SU-DHL-6 (cell line): Measurements from ENCODE around the gene RASAL1.
"Not testable (repeated sequence)": the region's sequence is repeated elsewhere in the genome, so short reads cannot be mapped to it uniquely, and the experiment has no call there.

ENCODE experiments used
- H2AFZ ChIP-seq: fragments of 200-600 bp; sonication (generic); 2 replicates; pipeline ENCODE4 v1.6.1; 2014; ENCODE audit warnings: low read depth, mild to moderate bottlenecking, moderate library complexity, mixed read lengths, antibody characterized with exemption, low read length; ENCODE audit not compliant: severe bottlenecking
- H3F3A ChIP-seq: fragments of 200-600 bp; shearing (Covaris generic); 2 replicates; pipeline ENCODE4 v1.6.0; 2016; ENCODE audit warnings: antibody characterized with exemption, mild to moderate bottlenecking; ENCODE audit not compliant: insufficient read depth
- H3K27ac ChIP-seq: fragments of 200-600 bp; sonication (generic); 2 replicates; pipeline ENCODE4 v1.5.1; 2016; ENCODE audit warnings: low read depth, mild to moderate bottlenecking, low read length, moderate library complexity, mixed read lengths
- H3K27me3 ChIP-seq: fragments of 200-600 bp; sonication (generic), shearing (Covaris generic); 2 replicates; pipeline ENCODE4 v1.6.0; 2014; ENCODE audit warnings: mild to moderate bottlenecking, low read length
- H3K36me3 ChIP-seq: fragments of 200-600 bp; sonication (generic); 2 replicates; pipeline ENCODE4 v1.6.1; 2014; ENCODE audit warnings: mild to moderate bottlenecking, low read length, mixed read lengths
- H3K4me2 ChIP-seq: fragments of 300-600, 200-600 bp; shearing (Covaris generic), sonication (generic); 2 replicates; pipeline ENCODE4 v1.6.0; 2014; ENCODE audit warnings: low read length, low read depth, mild to moderate bottlenecking; ENCODE audit not compliant: poor library complexity, severe bottlenecking
- H3K4me3 ChIP-seq: fragments of 200-600 bp; sonication (generic); 2 replicates; pipeline ENCODE4 v1.5.1; 2014; ENCODE audit warnings: antibody characterized with exemption, low read length, mild to moderate bottlenecking, mixed read lengths; ENCODE audit not compliant: insufficient read depth, poor library complexity, severe bottlenecking
- H3K79me2 ChIP-seq: fragments of 200-600 bp; sonication (generic); 2 replicates; pipeline ENCODE4 v1.6.1; 2014; ENCODE audit warnings: mild to moderate bottlenecking, low read length, moderate library complexity; ENCODE audit not compliant: insufficient read depth
- H3K9ac ChIP-seq: fragments of 200-600 bp; sonication (generic); 2 replicates; pipeline ENCODE4 v1.7.0; 2014; ENCODE audit warnings: mild to moderate bottlenecking, low read length
- H3K9me2 ChIP-seq: fragments of 200-600 bp; sonication (generic); replicated peaks from 2 replicates; pipeline ENCODE4 v1.6.1; 2014; ENCODE audit warnings: low read length; ENCODE audit not compliant: insufficient read depth
- H3K9me3 ChIP-seq: fragments of 200-600 bp; sonication (generic); 2 replicates; pipeline ENCODE4 v1.6.1; 2014; ENCODE audit warnings: low read length, mixed read lengths; ENCODE audit not compliant: insufficient read depth
- H4K20me1 ChIP-seq: fragments of 200-600 bp; sonication (generic); 2 replicates; pipeline ENCODE4 v1.6.1; 2014; ENCODE audit warnings: low read depth, mild to moderate bottlenecking, antibody characterized with exemption, low read length, moderate library complexity, mixed read lengths
- EZH2phosphoT487 ChIP-seq: fragments of 200-600 bp; sonication (generic), shearing (Covaris generic); conservative IDR thresholded peaks from 2 replicates; pipeline ENCODE4 v1.6.1; 2018; ENCODE audit warnings: mild to moderate bottlenecking, antibody characterized with exemption, low read length, moderate library complexity, mixed read lengths
- TF ChIP-seq, protein P1 (sequence below): fragments of 200-600 bp; sonication (generic); IDR thresholded peaks from one replicate; pipeline ENCODE4 v1.5.1; 2017; ENCODE audit warnings: antibody characterized with exemption, mild to moderate bottlenecking, low read length, moderate library complexity; ENCODE audit not compliant: insufficient read depth, poor library complexity, severe bottlenecking

The RASAL1 gene

DNA sequence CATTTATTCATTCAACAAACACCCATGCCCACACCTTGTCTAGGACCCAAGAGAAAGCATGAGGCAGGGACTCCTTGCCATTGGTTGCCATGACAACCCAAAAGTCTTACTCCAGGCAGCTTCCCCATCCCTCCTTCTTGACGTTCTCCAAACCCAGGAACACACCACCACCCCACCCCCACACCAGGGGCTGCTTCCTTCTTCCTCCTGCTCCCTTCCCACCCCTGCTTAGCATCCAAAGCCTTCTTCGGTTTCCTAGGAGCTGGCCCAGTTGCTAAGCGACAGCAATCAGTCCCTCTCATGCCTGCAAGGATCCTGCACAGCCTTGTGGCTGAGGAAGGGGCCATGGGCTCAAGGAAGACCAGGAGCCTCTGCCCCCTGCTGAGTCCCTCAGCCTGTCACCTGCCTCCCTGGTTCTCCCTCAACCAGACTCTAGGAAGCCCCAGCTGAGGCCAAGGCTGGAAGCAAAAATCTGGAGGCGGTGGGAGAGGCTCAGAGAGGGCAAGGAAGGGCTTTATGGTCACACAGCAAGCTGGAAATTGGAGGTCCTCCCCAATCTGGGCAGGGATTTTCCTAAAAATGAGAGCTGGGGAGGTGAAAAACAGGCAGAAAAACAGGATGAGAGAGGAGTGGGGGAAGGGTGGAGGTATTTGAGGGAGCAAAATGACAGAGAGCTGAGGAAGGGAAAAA lies 15.4 kb downstream of the RASAL1 start:
- H3F3A ChIP-seq: peaks cover 12% of the 10 kb centered on the region

DNA sequence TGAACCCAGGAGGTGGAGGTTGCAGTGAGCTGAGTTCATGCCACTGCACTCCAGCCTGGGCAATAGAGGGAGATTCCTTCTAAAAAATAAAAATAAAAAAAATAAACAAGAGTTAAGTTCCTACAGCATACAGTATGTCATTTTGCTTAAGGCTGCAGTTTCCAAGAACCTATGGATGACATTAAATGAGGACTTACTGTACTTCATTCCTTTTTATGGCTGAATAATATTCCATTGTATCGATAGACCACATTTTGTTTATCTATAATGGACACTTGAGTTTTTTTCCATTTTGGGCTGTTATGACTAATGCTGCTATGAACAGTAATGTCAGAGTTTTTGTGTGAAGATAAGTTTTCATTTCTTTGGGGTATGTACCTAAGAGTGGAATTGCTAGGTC lies 17.4 kb downstream of the RASAL1 start:
- Histone ChIP-seq H3F3A (peaks cover 10% of the 10 kb centered on the region), H4K20me1 (no peaks in the 10 kb centered on the region), H3K36me3 (peaks cover 8% of the 10 kb centered on the region), H3K27me3 (no peaks in the 10 kb centered on the region), H3K9me2 (no peaks in the 10 kb centered on the region), H3K4me3 (no peak overlapping the region), H2AFZ (no peak overlapping the region), H3K27ac (no peak overlapping the region), H3K9me3 (no peaks in the 10 kb centered on the region), H3K9ac (no peak overlapping the region), H3K79me2 (no peaks in the 10 kb centered on the region), H3K4me2 (no peak overlapping the region)
- no peak for TF ChIP-seq EZH2phosphoT487
- TF ChIP-seq, protein P1, sequence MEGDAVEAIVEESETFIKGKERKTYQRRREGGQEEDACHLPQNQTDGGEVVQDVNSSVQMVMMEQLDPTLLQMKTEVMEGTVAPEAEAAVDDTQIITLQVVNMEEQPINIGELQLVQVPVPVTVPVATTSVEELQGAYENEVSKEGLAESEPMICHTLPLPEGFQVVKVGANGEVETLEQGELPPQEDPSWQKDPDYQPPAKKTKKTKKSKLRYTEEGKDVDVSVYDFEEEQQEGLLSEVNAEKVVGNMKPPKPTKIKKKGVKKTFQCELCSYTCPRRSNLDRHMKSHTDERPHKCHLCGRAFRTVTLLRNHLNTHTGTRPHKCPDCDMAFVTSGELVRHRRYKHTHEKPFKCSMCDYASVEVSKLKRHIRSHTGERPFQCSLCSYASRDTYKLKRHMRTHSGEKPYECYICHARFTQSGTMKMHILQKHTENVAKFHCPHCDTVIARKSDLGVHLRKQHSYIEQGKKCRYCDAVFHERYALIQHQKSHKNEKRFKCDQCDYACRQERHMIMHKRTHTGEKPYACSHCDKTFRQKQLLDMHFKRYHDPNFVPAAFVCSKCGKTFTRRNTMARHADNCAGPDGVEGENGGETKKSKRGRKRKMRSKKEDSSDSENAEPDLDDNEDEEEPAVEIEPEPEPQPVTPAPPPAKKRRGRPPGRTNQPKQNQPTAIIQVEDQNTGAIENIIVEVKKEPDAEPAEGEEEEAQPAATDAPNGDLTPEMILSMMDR: no peak

More for the DNA sequence above, 15.4 kb downstream of the RASAL1 start:
- Histone ChIP-seq H3K27ac (peak overlapping the region; percentile 54; the same call in 1 of the 2 replicates), H3K36me3 (peaks cover 25% of the 10 kb centered on the region), H3K9me3 (no peaks in the 10 kb centered on the region), H3K4me2 (no peak overlapping the region), H3K4me3 (no peak overlapping the region), H3K79me2 (no peaks in the 10 kb centered on the region), H3K9me2 (no peaks in the 10 kb centered on the region), H2AFZ (no peak overlapping the region), H3K9ac (no peak overlapping the region), H3K27me3 (no peaks in the 10 kb centered on the region), H4K20me1 (no peaks in the 10 kb centered on the region)
- TF ChIP-seq EZH2phosphoT487: no peak
- TF ChIP-seq, protein P1: no peak

DNA sequence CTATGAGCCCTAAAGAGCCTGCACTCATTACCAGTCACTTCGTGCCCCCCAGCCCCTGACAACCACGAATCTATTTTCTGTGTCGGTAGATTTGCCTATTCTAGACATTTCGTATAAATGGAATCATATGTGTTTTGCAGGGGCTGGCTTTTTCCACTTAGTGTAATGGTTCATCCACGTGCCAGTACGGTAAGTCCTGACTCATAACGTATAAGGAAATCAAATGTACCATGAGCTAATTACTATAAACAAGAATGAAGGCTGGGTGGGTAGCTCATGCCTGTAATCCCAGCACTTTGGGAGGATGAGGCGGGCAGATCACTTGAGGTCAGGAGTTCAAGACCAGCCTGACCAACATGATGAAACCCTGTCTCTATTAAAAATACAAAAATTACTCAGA lies 17.9 kb downstream of the RASAL1 start:
- H3K9ac ChIP-seq, H3K27ac ChIP-seq, H4K20me1 ChIP-seq, H3K4me2 ChIP-seq, H3K79me2 ChIP-seq, H3K9me2 ChIP-seq, H2AFZ ChIP-seq, H3K36me3 ChIP-seq, H3F3A ChIP-seq, H3K27me3 ChIP-seq, H3K4me3 ChIP-seq, H3K9me3 ChIP-seq: not testable (repeated sequence)

DNA sequence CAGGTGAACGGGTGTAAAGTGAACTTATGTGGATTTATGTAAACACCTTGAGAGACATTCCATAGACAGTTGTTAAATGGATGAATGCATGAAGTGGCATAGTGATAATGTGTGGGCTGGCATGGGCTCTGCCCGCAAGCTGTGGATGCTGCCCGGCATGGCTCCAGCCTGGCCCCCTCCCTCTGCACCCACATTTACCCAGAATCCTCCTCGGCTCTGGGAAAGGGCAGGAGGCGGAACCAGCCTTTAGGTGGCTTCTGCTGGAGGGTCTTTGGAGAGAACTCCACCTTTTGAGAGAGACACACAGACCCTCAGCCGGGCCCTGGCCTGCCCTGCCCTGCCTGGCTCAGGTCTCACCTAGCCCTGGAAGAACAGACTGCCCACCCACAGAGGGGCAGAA lies 18.7 kb downstream of the RASAL1 start:
- no peaks in the 10 kb centered on the region for H3K9me3 ChIP-seq
- no peaks in the 10 kb centered on the region for H3K36me3 ChIP-seq
- no peaks in the 10 kb centered on the region for H3K79me2 ChIP-seq
- no peak overlapping the region for H2AFZ ChIP-seq
- no peaks in the 10 kb centered on the region for H3K27me3 ChIP-seq
- no peaks in the 10 kb centered on the region for H3K9me2 ChIP-seq
- TF ChIP-seq, protein P1: no peak
- TF ChIP-seq EZH2phosphoT487: no peak
- peaks cover 5% of the 10 kb centered on the region for H3F3A ChIP-seq
- no peaks in the 10 kb centered on the region for H4K20me1 ChIP-seq
- H3K4me2 ChIP-seq: no peak overlapping the region
- no peak overlapping the region for H3K9ac ChIP-seq
- no peak overlapping the region for H3K4me3 ChIP-seq
- no peak overlapping the region for H3K27ac ChIP-seq
